HG03135 (cell line): ENCODE results near the gene TGM2.

Experiments
- ATAC-seq: cut with Tn5 transposase; IDR thresholded peaks from one replicate; pipeline ENCODE4 v1.9.1; 2021; ENCODE audit warnings: mild to moderate bottlenecking, moderate library complexity; ENCODE audit not compliant: unreplicated experiment

The TGM2 gene

DNA sequence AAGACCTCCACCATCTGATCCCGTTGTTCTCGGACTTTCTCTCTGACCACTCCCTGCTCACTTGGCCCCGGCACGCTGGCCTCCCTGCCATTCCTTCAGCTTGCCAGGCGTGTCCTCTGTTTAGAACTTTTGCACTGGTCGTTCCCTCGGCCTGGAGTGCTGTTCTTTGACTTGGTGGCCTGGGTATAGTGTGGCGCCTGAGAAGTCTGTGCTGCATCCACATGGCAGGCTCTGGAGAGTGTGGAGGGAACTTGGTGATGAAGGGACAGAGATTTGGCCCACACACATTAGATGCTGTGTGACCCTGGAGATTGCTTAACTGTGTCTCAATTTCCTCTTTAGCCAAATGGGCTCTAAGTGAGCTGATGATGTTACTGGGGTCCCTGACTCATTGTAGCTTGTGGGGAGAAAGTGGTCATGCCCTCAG lies 13.0 kb upstream of the TGM2 start:
- no peak for ATAC-seq

DNA sequence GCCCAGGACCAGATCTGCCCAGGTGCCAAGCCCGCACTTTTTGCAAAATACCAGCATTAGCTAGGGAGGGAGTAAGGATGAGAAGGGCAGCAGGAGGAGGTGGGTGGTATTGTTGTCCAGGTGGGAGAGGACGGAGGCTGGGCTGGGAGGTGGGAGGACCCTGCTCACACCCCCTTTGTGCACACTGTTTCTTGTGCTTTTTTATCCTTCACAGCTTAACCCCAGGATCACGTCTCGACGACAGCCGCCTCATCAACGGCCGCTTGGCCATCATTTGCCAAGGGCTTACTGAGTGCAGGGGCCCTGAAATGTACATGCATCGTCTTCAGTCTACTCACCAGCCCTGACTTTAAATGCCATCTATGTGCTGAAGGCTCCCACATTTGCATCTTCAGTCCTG lies 12.1 kb upstream of the TGM2 start:
- no peak for ATAC-seq

DNA sequence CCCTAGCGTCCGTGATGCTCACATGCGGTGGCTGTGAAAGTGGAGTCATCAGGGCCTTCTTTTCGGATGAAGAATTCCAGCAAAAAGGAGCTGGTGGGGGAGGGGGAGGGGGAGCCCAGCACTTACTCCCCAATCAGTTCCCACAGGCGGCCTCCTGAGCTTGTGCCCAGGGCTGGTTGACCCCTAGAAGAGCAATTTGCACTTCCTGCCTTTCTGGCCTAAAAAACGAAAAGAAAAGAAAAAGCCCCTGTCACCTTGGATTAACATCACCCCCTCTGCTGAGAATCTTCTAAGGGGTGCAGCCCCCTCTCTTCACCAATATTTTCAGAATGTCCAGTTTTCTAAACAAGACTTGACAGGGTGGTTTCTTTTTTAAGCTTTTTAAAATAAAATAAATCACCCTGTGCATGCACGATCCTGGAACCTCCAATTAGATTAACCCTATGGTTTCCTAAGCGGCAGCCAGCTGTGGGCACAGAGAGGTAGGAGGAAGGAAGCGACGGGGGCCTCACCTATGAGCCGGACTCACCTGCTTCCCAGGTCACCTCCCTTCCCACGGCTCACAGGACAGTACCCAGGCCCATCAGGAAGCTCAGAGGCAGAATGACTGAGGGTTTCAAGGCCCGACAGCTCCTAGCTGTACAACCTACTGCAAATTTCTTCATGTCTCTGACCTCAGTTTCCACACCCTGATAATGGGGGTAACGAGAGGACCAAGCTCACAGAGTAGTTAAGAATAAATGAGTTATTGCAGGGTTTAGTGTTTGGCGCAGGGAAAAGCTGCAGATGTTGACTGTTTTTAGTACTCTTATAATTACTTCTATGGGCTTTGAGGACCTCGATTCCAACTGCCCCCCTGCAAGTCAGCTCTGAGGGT lies 10.5 kb upstream of the TGM2 start:
- ATAC-seq, result no peak

DNA sequence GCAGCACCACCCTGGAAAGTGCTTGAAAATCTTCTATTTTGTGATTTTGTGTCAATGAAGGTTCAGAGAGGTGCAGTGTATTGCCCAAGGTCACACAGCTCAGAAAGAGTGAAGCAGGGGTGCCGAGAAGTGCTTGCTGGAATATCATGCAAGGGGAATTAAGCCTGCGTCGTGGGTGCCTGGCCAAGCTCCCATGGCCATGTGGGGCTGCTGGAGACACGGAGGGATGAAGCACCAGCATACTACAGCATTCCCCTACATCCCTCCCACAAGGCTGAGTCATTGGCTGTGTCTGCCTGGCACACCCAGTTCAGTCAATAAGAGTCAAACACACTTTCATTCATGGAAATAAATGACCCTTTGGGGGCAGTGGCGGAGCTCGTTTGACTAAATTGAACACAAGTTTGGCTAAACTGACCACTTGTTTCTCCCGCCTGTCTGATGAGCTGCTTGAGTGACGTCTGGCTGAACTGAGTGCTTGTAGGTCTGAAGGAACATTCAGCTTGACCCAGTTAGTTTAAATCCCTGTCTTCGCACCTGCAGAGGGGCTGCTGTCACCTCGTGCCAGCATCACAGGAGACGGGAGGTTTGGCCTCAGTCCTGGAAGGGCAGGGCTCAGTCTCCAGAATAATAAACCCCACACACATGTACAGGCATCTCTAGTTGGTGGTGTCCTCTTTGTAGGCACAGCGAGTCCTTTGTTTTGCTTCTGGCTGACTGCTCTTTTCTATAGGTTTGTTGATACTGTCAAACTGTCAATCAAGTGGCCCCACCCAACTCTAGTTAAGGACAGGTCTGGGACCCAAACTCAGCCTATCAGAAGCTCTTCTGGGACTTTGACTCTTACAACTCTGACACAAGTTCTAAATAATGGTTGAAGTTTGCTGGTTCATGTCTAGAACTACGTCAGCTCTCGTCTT lies 8.4 kb upstream of the TGM2 start:
- ATAC-seq, result no peak

DNA sequence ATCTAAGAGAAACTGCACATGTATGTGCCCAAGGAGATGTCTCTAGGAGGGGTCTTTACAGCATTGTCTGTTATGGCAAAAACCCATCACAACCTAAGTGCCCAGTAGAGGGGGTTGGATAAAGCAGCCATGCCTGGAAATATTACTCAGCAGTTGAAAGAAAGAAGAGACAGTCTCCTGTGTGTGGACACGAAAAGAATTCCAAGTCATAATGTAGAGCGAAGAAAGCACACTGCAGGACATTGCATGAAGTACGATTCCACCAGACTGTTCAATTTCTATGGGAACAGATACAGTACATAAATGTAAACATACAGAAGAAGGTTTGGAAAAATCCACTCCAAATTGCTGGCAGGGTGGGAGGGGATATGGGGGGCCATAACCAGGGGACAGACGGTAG lies 7.3 kb upstream of the TGM2 start:
- ATAC-seq, result no peak

DNA sequence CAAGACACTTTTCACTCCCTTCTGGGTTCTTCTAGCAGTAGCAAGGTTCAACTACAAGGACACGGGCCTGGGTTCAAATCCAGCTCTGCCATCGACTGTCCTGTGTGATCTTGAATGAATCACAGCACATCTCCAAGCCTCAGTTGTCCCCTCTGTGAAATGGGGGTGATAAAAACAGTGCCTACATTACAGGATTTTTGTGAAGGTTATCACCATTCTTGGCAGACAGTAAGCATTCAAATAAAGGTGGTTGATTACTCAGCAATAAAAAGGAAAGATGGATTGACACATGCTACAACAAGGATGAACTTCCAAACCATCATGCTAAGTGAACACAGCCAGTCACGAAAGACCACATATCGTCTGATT lies 6.6 kb upstream of the TGM2 start:
- ATAC-seq, result no peak

DNA sequence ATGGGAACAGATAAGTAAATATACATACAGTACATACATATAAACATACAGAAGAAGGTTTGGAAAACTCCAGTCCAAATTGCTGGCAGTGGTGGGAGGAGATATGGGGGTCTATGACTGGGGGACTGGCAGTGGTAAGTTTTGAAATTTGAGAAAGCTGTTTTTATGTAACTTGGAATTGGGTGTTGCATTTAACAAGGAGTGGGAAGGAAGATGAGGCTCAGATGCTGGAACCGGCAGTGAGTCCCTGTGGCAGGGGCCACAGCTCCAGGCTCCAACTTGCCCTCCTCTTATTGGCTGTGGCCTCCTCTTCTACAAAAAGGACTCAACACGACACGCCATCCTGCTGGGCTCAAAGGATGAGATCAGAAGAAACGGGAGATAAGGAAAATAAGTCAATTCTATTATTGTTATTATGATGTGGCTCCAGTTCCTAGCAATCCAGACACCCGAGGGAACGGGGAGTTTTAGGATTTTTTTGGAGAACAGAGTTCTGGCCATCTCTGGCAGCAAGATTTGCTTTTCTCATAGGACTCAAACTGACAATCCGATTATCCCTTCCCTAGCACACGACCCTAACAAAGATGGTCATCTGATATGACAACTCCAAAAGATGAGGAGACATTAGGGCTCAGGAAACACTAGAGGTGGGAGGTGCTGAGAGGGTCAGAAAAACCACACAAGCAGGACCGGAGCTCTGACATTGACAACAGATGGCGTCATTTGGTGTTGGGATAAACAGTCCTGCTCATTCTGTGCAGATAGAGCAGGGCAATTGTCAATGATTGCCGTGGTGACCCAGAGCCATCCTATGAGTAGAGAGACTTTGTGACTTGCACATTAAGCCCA lies 6.0 kb upstream of the TGM2 start:
- no peak for ATAC-seq

DNA sequence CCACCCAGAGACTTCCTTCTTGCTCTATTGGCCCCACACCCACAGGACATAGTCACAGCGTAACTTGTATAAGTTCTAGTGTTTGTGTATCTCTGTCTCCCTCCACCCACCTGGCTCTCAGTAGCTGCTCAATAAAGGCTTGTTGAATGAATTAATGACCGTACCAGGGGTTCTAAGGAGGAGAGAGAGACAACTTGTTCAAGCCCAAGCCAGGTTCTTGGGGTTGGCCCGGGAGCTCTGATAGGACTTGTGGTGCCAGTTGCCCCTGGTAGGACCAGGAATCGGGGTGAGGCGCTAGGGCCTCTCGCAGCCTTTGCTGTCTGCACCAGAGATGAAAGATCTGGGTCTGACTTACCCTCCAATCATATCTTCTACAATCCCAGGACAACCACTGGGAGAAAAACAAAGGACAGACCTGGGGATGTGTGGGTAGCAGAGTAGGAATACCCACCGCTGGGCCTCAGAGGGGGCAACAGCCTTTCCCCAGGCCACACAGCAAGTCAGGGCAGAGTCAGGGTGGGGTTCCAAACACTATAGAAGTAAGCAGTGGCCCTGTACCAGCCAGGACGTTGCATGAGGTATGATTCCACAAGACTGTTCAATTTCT lies 5.3 kb upstream of the TGM2 start:
- ATAC-seq, result no peak

DNA sequence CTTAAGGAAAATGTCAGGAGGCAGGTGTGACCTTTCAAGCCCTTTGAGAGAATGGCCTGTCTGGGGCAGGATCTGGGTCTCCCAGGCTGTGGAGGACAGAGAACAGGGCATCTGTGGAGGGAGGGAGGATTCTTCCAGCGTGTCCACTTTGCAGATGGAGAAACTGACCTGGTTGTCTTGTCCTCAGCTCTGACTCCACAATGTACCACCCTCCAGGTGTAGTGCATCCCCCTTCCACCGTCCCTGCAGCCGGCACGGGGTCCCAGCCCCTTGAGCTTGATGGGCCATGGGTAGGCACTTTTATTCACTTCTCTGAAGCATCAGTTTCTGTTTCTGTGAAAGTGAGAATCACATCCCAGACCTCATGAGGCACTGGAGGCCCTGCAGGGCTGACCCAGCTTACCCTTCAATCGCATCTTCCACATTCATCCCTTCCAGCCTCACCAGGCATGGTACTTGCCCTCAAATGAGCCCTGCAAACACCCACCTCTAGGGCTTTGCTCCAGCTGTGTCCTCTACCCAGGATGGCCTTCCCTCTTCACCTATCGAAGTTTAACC lies 4.6 kb upstream of the TGM2 start:
- ATAC-seq, result no peak

DNA sequence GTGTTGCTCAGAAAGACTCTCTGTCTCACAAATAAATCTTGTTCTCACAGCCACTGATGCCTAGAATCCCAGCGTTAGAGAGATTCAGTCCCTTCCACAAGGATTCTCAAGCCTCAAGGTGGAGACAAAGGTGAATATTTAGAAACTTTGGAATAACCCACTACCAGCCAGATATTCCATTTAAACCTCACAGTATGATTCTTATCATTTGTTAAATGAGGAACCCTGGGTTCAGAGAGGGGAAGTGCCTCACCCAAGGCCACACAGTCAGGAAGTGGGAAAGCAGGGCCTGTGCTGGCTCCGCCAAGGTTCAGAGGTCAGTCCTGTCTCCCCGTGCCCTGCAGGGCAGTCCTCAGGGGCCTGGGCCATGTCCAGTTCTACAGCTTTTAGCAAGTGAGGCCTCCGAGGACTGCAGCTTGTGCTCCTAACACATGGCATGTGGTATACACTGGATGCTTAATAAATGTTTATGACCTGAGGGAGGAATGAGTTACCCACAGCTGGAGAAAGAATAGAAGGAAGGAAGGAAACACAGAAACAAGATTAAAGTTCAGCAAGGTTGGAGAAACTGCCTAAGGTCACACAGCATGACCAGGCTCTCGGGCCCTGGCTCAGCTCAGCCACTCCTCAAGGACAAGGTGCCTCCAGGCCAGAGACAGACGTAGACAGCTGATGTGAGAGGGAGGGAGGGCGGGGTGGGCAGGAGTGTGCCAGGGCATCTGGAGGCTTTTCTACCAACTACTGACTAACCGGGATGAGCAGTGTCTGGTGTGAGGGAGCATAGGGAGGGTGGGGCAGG lies 3.9 kb upstream of the TGM2 start:
- no peak for ATAC-seq

DNA sequence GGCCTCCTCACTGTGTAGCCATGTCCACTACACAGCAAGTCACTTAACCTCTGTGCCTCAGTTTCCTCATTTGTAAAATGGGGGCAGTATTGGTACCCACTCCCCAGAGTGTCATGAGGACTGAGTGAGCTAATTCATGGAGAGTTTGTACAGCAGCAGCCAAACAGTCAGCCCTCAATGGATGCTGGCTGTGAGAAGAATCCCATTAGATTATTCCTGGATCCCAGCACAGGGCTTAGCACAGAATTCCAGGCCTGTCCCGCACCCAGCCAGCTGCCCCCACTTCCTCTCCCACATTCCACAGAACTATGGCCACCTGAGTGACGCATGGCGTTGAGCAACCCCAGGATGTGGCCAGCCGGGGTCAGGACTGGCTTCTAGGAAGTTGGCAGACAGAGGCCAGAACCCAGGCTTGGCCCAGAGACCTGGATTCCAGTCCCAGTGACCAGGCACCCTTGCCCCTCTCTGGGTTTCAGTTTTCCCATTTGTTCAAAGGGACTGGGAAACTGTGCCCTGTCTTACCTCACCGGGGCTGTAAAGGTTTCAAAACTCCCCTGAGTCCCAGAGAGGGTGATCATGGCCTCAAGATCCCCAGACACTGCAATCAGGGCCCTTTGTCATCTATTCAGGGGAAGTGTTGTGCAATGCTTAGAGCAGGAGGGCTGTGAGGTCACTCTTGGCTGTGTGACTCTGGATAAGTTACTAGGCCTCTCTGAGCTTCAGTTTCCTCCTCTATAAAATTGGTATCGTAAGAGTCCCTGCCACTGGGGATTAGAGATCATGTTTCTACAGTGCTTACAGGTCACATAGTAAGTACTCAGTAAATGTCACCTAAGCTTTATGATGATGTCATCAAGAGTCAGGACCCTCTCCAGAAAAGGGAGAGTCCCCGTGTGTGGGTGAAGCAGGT lies 3.0 kb upstream of the TGM2 start:
- ATAC-seq, result no peak

DNA sequence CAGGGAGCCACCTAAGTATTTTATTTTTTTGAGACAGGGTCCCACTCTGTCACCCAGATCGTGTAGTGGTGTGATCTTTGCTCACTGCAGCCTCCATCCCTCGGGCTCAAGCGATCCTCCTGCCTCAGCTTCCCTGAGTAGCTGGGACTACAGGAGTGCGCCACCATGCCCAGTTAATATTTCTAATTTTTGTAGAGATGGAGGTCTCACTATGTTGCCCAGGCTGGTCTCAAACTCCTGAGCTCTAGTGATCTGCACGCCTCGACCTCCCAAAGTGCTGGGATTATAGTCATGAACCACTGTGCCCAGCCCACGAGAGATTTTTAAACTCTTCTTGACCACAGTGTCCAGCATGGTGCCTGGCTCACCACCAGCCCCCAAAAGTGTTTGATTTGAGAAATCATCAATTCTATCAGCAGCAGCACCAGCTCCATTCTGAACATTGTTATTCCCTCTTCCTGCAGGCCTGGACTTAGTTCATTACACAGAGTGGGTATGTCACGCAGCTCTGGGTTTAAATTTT lies 2.3 kb upstream of the TGM2 start:
- no peak for ATAC-seq

DNA sequence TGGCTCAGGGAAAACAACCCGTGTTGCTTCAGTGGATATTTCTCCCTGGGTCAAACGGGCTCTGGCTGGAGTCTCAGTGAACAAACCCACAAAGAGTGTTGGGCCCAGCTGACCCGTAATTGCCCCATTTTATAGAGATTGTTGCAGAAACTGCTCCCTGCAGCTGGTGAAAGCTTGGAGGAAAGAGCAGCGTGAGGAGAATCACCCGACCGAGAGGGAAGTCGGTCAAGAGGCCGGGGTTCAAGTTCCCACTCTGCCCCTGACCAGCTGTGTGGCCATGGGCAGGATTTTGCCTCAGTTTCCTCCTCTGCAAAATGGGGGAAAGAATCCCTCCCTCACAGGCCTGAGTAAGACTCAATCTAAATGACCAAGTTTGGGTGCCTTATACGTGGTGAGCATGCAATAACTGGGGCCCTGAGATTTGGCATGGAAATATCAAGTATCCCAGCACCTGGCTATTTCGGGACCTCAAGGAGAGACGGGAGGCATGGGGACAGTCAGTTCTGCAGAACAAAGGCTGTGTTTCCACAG lies 1.7 kb upstream of the TGM2 start:
- ATAC-seq, result no peak

DNA sequence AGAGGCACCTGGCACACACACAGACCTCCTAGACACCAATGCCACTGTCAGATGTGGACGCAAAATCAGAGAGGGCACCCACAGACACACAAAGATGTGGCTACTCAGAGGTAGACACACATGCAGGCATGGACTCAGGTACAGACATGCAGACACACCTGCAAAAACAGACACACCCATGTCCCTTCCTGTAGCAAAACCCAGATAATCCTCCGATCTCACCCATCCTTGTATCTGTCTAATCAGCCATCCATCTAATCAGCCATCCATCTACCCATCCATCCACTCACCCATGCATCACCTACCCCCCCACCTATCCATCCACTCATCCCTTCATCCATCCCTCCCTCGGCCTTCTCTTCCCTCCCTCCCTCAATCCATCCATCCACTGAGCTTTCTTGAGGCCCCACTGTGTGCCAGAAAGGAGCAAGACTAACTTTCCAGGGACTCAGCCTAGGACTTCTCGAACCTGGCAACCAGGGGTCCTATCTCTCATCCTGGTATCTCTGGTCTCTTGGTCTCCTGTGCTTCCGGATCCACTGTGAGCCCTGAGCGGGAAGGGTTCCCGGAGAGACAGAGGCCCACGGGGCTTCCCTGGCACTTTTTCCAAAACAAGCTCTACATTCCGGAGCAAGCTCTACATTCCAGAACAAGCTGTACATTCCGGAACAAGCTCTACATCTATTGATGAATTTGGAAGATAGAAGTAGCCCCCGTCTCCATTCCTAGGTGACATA lies 1.1 kb upstream of the TGM2 start:
- ATAC-seq, result no peak

DNA sequence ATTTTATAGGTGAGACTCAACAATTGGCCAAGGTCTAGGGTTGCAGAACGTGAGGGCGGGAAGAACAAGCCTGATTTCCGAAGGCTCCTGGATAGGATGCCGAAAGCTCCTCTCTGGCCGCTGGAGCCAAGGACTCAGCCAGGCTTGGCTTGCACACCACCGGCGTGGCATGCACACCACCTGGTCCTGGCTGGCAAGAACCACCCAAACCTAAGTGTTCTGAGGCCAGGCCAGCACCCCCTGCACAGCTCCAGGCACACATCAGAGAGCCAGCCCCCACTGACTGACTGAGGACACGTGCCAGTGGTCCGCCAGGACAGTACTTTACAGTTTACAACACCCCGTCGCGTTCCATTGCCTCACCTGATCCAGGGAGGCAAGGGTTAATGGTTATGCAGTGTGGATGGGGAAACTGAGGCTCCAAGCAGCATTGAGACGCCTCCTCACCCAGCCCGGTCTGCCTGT lies 414 bp downstream of the TGM2 start:
- no peak for ATAC-seq

DNA sequence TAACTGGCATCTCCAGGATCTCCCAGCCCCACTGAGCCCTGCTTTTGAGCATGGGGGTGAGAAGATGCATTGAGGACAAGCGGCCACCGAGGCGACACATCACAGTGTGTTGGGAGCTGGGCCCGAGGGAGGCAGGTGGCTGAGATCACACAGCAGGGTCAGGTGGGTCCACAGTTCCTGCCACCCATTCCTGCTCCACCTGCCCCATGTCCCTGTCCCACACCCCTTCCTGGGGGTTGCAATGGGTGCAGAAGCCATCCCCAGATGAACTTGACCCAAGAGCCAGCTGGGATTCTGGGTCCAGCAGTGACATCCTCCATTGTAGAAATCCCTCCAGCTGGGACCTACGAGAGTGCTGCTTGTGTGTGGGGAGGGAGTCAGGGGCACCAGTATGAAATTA lies 1.0 kb downstream of the TGM2 start:
- ATAC-seq, result no peak
